ENCODE data around the gene LEKR1.
"Not testable (repeated sequence)": the region's sequence is repeated elsewhere in the genome, so short reads cannot be mapped to it uniquely, and the experiment has no call there.

Gene LEKR1

GRCh38 chr3:156826144-156826895, at the start of gene LEKR1:
Gene LEKR1, plus strand, starts transcription at chr3:156826353. Its CDS starts 2,977 bp downstream, at chr3:156829330.
- peak; percentile 86 for DNase-seq

- no peak for DNase-seq
Measured at GRCh38 chr3:156776871-156777270, 49.3 kb upstream of the LEKR1 start.

- no peak for DNase-seq
Measured at GRCh38 chr3:156781310-156782230, 44.6 kb upstream of the LEKR1 start.

- DNase-seq: no peak
Measured at GRCh38 chr3:156782319-156782718, 43.8 kb upstream of the LEKR1 start.

- no peak for DNase-seq
Measured at GRCh38 chr3:156782921-156783320, 43.2 kb upstream of the LEKR1 start.

- DNase-seq: no peak
Measured at GRCh38 chr3:156787001-156787400, 39.2 kb upstream of the LEKR1 start.

- DNase-seq: no peak
Measured at GRCh38 chr3:156787926-156788663, 38.1 kb upstream of the LEKR1 start.

GRCh38 chr3:156788846-156789245, 37.3 kb upstream of the LEKR1 start:
- DNase-seq: no peak

- DNase-seq: no peak
Measured at GRCh38 chr3:156790156-156790555, 36.0 kb upstream of the LEKR1 start.

- DNase-seq: no peak
Measured at GRCh38 chr3:156792114-156792513, 34.0 kb upstream of the LEKR1 start.

GRCh38 chr3:156792536-156792935, 33.6 kb upstream of the LEKR1 start:
- DNase-seq: no peak

- DNase-seq: no peak
Measured at GRCh38 chr3:156792945-156793344, 33.2 kb upstream of the LEKR1 start.

GRCh38 chr3:156793400-156793799, 32.8 kb upstream of the LEKR1 start:
- DNase-seq: no peak

GRCh38 chr3:156793851-156794250, 32.3 kb upstream of the LEKR1 start:
- DNase-seq: no peak

GRCh38 chr3:156795890-156796481, 30.2 kb upstream of the LEKR1 start:
- DNase-seq: no peak

- DNase-seq: no peak
Measured at GRCh38 chr3:156797368-156797767, 28.8 kb upstream of the LEKR1 start.

- DNase-seq: not testable (repeated sequence)
Measured at GRCh38 chr3:156800287-156800686, 25.9 kb upstream of the LEKR1 start.

- DNase-seq: no peak
Measured at GRCh38 chr3:156801746-156802145, 24.4 kb upstream of the LEKR1 start.

GRCh38 chr3:156802821-156803606, 23.1 kb upstream of the LEKR1 start:
- no peak for DNase-seq

GRCh38 chr3:156803952-156804741, 22.0 kb upstream of the LEKR1 start:
- no peak for DNase-seq

GRCh38 chr3:156806698-156807097, 19.5 kb upstream of the LEKR1 start:
- DNase-seq: no peak

All from SHP77 treated with DMSO at 0.1 percent for 48 hours (cell line).